Tibial nerve (tissue), 4 donors: Measurements from ENCODE around the gene PXT1.

Source experiments
- EP300 ChIP-seq, 2 donors: sonication (generic); formaldehyde crosslinking; IDR thresholded peaks; one replicate each; pipeline ENCODE4 v1.6.1; 2017; ENCODE audit warnings: antibody characterized with exemption in 2 of 2, mild to moderate bottlenecking in 1 of 2
- POLR2A ChIP-seq, 2 donors: fragments of 450-650 bp; IDR thresholded peaks; one replicate each; pipeline ENCODE4 v1.6.1; 2017; ENCODE audit warnings: antibody characterized with exemption in 2 of 2, mild to moderate bottlenecking in 2 of 2, moderate library complexity in 2 of 2
- TF ChIP-seq, protein P1 (sequence below), 5 experiments: fragments of 200-600 bp in 3 of 5; fragments of 450-650 bp in 2 of 5; sonication (generic) in 3 of 5; IDR thresholded peaks; one replicate each; pipeline ENCODE4 v1.5.1; 2016 to 2019; ENCODE audit warnings: antibody characterized with exemption in 5 of 5, mild to moderate bottlenecking in 3 of 5, moderate library complexity in 2 of 5

DNA sequence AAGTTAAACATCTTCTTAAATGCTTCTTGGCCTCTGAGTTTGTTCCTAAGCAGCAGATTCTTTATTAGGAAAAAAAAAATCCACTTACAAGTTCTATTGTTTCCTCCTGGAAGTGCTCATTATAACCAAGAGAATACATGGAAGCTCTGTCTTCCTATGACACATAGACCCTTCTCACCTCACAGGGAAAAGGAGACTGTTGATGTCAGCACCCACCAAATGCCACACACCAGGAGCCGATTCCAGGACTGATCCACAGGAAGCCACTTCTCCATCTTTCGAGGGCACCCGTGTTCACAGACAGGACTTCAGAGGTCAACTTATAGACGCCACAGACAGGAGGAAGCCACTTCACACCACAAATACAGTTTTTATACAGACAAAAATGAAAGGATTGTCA, 92.6 kb downstream of the PXT1 start:
- TF ChIP-seq, protein P1, sequence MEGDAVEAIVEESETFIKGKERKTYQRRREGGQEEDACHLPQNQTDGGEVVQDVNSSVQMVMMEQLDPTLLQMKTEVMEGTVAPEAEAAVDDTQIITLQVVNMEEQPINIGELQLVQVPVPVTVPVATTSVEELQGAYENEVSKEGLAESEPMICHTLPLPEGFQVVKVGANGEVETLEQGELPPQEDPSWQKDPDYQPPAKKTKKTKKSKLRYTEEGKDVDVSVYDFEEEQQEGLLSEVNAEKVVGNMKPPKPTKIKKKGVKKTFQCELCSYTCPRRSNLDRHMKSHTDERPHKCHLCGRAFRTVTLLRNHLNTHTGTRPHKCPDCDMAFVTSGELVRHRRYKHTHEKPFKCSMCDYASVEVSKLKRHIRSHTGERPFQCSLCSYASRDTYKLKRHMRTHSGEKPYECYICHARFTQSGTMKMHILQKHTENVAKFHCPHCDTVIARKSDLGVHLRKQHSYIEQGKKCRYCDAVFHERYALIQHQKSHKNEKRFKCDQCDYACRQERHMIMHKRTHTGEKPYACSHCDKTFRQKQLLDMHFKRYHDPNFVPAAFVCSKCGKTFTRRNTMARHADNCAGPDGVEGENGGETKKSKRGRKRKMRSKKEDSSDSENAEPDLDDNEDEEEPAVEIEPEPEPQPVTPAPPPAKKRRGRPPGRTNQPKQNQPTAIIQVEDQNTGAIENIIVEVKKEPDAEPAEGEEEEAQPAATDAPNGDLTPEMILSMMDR (IDR thresholded peaks at IDR 0.05) = no peak
- TF ChIP-seq EP300 (IDR thresholded peaks at IDR 0.05) (no peak), POLR2A (IDR thresholded peaks at IDR 0.05) (no peak)
